ENCODE results near the gene ZBTB4. TPM values are rescaled to one million over a fixed set of nuclear protein-coding genes. Genes with fewer than 3 reads are reported as not detected.

ZBTB4 gene
- total and polyA plus RNA-seq, 9 of the 15 experiments (the other 6 are each of a cell fraction or from before 2014, with no cell fraction given): 0.92 to 6.9 (median 3.3) TPM

- TF ChIP-seq HMGXB4 (CRISPR knock-in tag; IDR thresholded peaks at IDR 0.05) (no peak), NFRKB (IDR thresholded peaks at IDR 0.05; ENCODE audit: low read depth) (no peak), CBFB (CRISPR knock-in tag; IDR thresholded peaks at IDR 0.05) (no peak), ZNF318 (IDR thresholded peaks at IDR 0.05; ENCODE audit: borderline replicate concordance in 1 of 2, low read depth in 1 of 2) (peak in 1 of 2 experiments; percentile 48; a peak in 1 of 4 replicates), STAT5A (IDR thresholded peaks at IDR 0.05; ENCODE audit: borderline replicate concordance, low read length) (peak; percentile 57; the same call in 1 of the 2 replicates), STAG1 (CRISPR knock-in tag; IDR thresholded peaks at IDR 0.05; ENCODE audit: borderline replicate concordance) (no peak), ATF7 (IDR thresholded peaks at IDR 0.05) (no peak; the same call in 1 of the 2 replicates), NR2C2 (CRISPR knock-in tag; IDR thresholded peaks at IDR 0.05) (no peak), NR2C2 (tag; IDR thresholded peaks at IDR 0.05) (peak; percentile 43; the same call in 1 of the 2 replicates), HDAC2 (IDR thresholded peaks at IDR 0.05) (no peak), ESRRA (IDR thresholded peaks at IDR 0.05; ENCODE audit: borderline replicate concordance, low read depth) (no peak), HLTF (IDR thresholded peaks at IDR 0.05) (no peak), ZEB2 (IDR thresholded peaks at IDR 0.05) (no peak), DEAF1 (CRISPR knock-in tag; IDR thresholded peaks at IDR 0.05) (no peak), FOXJ2 (tag; IDR thresholded peaks at IDR 0.05) (no peak), GATA2 (CRISPR knock-in tag; IDR thresholded peaks at IDR 0.05) (peak; percentile 85), CBX1 (IDR thresholded peaks at IDR 0.05; ENCODE audit: low read depth) (no peak), ZSCAN32 (CRISPR knock-in tag; IDR thresholded peaks at IDR 0.05) (no peak)
Measured at GRCh38 chr17:7475764-7476422, 3.5 kb downstream of the ZBTB4 start (continued).
